Activated naive CD4-positive, alpha-beta T cell treated with anti-CD3 and anti-CD28 coated beads for 36 hours (primary cell): ENCODE data around the gene PIWIL1. TPM values are rescaled to one million over a fixed set of nuclear protein-coding genes. Genes with fewer than 3 reads are reported as not detected.

Experiments
- CTCF ChIA-PET: fragments of 350-600 bp; sonication (Branson Sonifier 250); formaldehyde crosslinking; loops from one replicate; lab custom pipeline; 2021; ENCODE audit warnings: antibody characterized with exemption; lab: Charles Lee
- DNase-seq: peaks from one replicate; pipeline ENCODE4 v3.0.0-alpha.2; 2020
- H3K27ac Mint-ChIP-seq: one replicate; pipeline ENCODE4 v1.8.0; 2021; ENCODE audit warnings: mild to moderate bottlenecking, mixed read lengths
- H3K27me3 Mint-ChIP-seq: one replicate; pipeline ENCODE4 v1.8.0; 2021; ENCODE audit warnings: low read depth, mixed read lengths
- H3K36me3 Mint-ChIP-seq: one replicate; pipeline ENCODE4 v1.8.0; 2021; ENCODE audit warnings: low read depth, mixed read lengths
- H3K4me1 Mint-ChIP-seq: one replicate; pipeline ENCODE4 v1.8.0; 2021; ENCODE audit warnings: low read depth, mixed read lengths
- H3K4me3 Mint-ChIP-seq: one replicate; pipeline ENCODE4 v1.8.0; 2021; ENCODE audit warnings: mild to moderate bottlenecking, moderate library complexity, mixed read lengths
- H3K9me3 Mint-ChIP-seq: one replicate; pipeline ENCODE4 v1.8.0; 2021; ENCODE audit warnings: mixed read lengths
- intact Hi-C: fragments of 100-400 bp; cut with micrococcal nuclease; formaldehyde crosslinking; loops from one replicate; pipeline ENCODE4 v1.15.1; 2023
- total RNA-seq, 2 experiments: library from RNA; stranded (reverse); gene quantifications; one replicate each; pipeline ENCODE4 v1.2.3, GENCODE V29; 2021

PIWIL1 gene
- total RNA-seq, 2 experiments from 2014 or later: not detected

DNA sequence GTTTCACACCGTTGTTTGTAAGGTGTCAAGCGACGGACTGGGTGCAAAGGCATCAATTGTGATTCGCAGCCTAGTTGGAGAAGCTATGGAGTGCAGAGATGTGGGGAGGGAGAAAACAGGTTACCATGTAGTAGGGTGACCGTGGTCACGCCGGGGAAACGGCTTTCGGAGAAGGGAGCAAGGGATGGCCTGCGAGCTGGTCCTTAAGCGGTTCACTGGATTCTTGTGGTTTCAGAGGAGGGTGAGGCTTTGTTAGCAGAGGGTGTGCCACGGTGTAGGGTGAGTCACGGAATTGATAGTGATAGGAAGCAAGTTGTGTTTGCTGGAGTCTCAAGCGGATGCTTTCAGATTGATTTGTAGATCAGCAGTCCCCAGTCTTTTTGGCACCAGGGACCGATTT lies 2.3 kb downstream of the PIWIL1 start:
- Mint-ChIP-seq H3K9me3 (no peaks in the 10 kb centered on the region), H3K27me3 (peaks cover 24% of the 10 kb centered on the region), H3K36me3 (no peaks in the 10 kb centered on the region), H3K4me1 (peaks cover 6% of the 10 kb centered on the region), H3K27ac (no peak overlapping the region), H3K4me3 (no peak overlapping the region)
- intact Hi-C loops: loop anchor here (2.0 kb wide), 1 partner anchor 409 kb away; no protein-coding TSS in a partner anchor
- no peak for DNase-seq
- CTCF ChIA-PET: no interaction called here

DNA sequence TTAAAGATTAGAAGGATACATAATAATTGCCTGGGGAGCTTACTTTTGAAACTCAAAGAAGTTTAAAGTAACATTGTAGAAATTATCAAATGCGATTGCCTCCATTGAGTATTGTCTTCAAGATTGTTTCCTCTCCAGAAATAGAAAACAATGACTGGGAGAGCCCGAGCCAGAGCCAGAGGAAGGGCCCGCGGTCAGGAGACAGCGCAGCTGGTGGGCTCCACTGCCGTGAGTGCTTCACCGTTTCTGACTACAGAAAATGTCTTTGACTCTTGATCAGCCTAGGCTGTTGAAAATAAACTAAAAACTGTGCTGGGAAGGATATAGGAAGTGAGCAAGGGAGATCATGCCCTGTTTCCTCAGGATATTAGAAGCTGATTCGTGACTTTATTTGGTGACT lies 4.8 kb downstream of the PIWIL1 start:
- intact Hi-C loops: no loop called here
- Mint-ChIP-seq H3K27ac (no peak overlapping the region), H3K4me1 (peaks cover 6% of the 10 kb centered on the region), H3K4me3 (no peak overlapping the region), H3K27me3 (peaks cover 28% of the 10 kb centered on the region), H3K36me3 (no peaks in the 10 kb centered on the region), H3K9me3 (no peaks in the 10 kb centered on the region)
- no peak for DNase-seq
- CTCF ChIA-PET: no interaction called here

DNA sequence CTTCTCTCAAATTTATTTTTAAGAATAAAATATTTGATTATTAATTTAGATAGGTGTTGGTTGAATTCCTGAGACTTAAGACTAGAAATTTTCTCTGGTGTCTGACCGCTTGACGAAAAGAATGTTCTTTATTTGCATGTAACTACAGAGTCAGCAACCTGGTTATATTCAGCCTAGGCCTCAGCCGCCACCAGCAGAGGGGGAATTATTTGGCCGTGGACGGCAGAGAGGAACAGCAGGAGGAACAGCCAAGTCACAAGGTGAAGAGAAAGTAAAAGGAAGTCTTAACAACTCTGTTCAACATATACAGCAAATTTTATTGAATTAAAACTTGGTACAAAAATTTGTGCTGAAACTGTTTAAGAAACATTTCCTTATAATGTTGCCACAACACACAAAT lies 5.2 kb downstream of the PIWIL1 start:
- no peaks in the 10 kb centered on the region for H3K9me3 Mint-ChIP-seq
- H3K36me3 Mint-ChIP-seq: no peaks in the 10 kb centered on the region
- peaks cover 28% of the 10 kb centered on the region for H3K27me3 Mint-ChIP-seq
- H3K4me3 Mint-ChIP-seq: no peak overlapping the region
- no peak for DNase-seq
- H3K27ac Mint-ChIP-seq: no peak overlapping the region
- intact Hi-C loops: no loop called here
- peaks cover 6% of the 10 kb centered on the region for H3K4me1 Mint-ChIP-seq
- CTCF ChIA-PET: no interaction called here

DNA sequence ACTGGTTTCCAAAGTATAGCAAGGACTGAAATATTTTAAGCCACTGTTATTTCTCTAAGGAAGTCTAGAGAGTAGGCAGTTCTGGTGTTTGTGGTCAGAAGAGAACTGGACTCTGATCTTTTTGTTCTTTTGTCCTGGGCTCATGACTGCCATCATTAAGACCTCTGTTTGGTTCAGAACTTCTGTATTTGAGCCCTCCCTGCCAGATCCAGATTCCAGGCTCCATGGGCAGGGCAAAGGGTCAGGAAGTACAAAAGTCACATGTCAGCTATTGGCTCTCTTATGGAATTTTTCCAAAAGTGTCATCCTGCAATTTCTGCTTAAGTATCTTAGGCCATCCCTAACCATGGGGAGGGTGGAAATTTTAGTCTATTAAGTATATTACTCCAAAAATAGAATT lies 6.8 kb downstream of the PIWIL1 start:
- DNase-seq: no peak
- no peaks in the 10 kb centered on the region for H3K36me3 Mint-ChIP-seq
- peaks cover 6% of the 10 kb centered on the region for H3K4me1 Mint-ChIP-seq
- no peak overlapping the region for H3K27ac Mint-ChIP-seq
- CTCF ChIA-PET: no interaction called here
- H3K27me3 Mint-ChIP-seq: peaks cover 35% of the 10 kb centered on the region
- no peak overlapping the region for H3K4me3 Mint-ChIP-seq
- intact Hi-C loops: no loop called here
- H3K9me3 Mint-ChIP-seq: no peaks in the 10 kb centered on the region

DNA sequence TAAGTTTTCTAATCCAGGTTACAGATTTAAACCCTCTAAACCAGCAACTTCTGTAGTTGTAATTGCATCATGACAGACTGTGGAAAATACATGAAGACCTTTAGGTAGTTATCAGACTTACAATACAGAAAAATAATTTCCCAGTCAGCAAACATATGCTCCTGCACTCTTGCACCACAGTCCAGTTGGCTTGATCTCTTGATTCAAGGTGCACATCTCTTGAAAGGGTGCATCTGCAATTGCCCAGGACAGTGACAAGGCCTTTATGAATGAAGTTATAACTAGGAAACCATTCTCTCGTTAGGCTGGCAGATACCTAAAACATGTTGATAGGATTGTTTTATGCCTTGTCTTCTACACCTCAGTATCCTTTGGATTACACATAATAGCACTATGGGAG lies 7.6 kb downstream of the PIWIL1 start:
- Mint-ChIP-seq H3K4me1 (no peaks in the 10 kb centered on the region), H3K36me3 (no peaks in the 10 kb centered on the region)

DNA sequence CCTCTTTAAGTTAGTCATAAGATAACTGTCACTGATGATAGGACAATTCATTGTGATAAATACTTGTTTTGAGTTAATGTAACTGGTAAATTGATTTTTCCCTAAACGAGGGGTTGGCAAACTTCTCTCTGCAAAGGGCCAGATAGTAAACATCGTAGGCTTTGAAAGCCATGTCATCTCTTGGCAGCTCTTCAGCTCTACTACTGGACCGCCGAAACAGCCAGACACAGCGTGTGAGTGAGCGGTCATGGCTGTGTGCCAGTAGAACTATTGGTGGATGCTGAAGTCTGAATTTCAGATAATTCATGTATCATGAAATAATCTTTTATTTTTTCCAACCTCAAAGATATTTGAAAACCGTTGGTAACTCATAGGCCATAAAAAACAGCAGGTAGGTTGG lies 9.9 kb downstream of the PIWIL1 start:
- CTCF ChIA-PET: no interaction called here
- H3K27ac Mint-ChIP-seq: no peak overlapping the region

More for the DNA sequence above, 7.6 kb downstream of the PIWIL1 start:
- H3K4me3 Mint-ChIP-seq: no peak overlapping the region
- H3K9me3 Mint-ChIP-seq: no peaks in the 10 kb centered on the region
- CTCF ChIA-PET: no interaction called here
- H3K27ac Mint-ChIP-seq: no peak overlapping the region
- intact Hi-C loops: no loop called here
- DNase-seq: no peak
- peaks cover 29% of the 10 kb centered on the region for H3K27me3 Mint-ChIP-seq

DNA sequence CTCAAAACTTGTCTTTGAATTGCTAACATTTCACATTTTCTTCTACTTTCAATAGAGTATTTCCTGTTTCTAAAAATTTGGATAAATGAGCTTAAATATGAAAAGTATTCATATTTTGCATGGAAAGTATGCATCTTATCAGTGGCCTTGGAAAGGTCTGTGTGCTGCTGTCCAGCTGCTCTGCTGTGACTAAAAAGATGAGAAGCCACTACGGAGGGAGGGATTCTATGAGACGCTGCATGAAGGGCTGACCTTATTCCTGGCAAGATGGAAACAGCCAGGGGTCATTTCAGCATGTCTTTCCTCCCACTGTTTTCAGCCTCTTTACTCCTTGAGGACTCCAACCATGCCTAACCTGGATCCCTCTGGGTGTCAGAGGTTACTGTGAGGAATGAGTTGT lies 13.0 kb downstream of the PIWIL1 start:
- H3K36me3 Mint-ChIP-seq: no peaks in the 10 kb centered on the region
- H3K9me3 Mint-ChIP-seq: peaks cover 2% of the 10 kb centered on the region
- no peak overlapping the region for H3K4me3 Mint-ChIP-seq
- H3K4me1 Mint-ChIP-seq: no peaks in the 10 kb centered on the region
- DNase-seq: no peak
- intact Hi-C loops: no loop called here
- peaks cover 25% of the 10 kb centered on the region for H3K27me3 Mint-ChIP-seq
- CTCF ChIA-PET: no interaction called here
- no peak overlapping the region for H3K27ac Mint-ChIP-seq

More for the DNA sequence above, 9.9 kb downstream of the PIWIL1 start:
- peaks cover 25% of the 10 kb centered on the region for H3K27me3 Mint-ChIP-seq
- H3K4me1 Mint-ChIP-seq: no peaks in the 10 kb centered on the region
- intact Hi-C loops: no loop called here
- H3K9me3 Mint-ChIP-seq: no peaks in the 10 kb centered on the region
- no peaks in the 10 kb centered on the region for H3K36me3 Mint-ChIP-seq
- H3K4me3 Mint-ChIP-seq: no peak overlapping the region
- DNase-seq: no peak

DNA sequence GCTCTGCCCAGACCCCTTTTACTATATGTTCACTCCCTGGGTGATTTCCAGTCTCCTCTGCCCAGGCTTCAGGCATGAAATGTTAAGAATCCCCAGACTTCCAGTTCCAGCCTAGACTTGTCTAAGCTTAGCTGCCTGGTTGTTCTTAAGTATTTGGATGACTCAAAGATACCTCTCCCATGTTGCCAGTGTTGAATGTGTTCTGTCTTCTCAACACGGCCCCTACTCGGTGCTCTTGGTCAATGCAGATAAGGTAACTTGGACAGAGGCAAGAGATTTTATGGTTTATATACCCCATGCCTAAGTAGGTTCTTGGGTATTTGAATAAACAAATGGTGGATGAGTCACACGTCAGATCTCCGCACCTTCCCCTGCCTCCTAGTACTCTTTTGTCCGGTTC lies 13.6 kb downstream of the PIWIL1 start:
- H3K27ac Mint-ChIP-seq: no peak overlapping the region
- CTCF ChIA-PET: no interaction called here
- DNase-seq: no peak
- no peaks in the 10 kb centered on the region for H3K4me1 Mint-ChIP-seq
- H3K36me3 Mint-ChIP-seq: no peaks in the 10 kb centered on the region
- intact Hi-C loops: no loop called here
- peaks cover 24% of the 10 kb centered on the region for H3K27me3 Mint-ChIP-seq
- peaks cover 2% of the 10 kb centered on the region for H3K9me3 Mint-ChIP-seq
- H3K4me3 Mint-ChIP-seq: no peak overlapping the region

DNA sequence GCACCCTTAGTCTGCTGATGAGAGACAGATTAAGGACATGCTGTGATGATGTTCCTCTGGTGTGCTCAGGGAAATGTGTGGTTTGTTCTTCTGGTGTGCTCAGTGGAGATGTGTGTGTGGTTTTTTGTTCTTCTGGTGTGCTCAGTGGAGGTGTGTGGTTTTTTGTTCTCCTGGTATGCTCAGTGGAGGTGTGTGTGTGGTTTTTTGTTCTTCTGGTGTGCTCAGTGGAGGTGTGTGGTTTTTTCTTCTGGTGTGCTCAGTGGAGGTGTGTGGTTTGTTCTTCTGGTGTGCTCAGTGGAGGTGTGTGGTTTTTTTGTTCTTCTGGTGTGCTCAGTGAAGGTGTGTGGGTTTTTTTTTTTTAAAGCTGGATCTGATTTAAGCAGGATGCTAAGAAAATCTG lies 15.4 kb downstream of the PIWIL1 start:
- Mint-ChIP-seq H3K36me3 (no peaks in the 10 kb centered on the region), H3K4me3 (no peak overlapping the region), H3K27me3 (peaks cover 24% of the 10 kb centered on the region), H3K4me1 (no peaks in the 10 kb centered on the region), H3K27ac (no peak overlapping the region), H3K9me3 (peaks cover 2% of the 10 kb centered on the region)
- intact Hi-C loops: no loop called here
- CTCF ChIA-PET: no interaction called here
- DNase-seq: no peak

DNA sequence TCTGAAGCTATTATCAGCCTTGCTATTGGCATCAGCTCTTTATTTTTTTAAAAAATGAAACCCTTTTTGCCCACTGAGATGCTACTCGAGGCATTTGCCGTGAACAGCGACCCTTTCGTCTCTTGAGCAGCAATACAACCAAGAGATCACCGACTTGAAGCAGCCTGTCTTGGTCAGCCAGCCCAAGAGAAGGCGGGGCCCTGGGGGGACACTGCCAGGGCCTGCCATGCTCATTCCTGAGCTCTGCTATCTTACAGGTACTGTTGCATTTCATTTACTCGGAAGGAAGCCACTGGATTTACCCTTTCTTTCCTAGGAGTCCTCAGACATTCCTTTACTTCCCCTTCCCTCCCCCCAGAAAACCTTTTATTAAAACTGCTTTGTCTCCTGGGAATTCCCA lies 16.7 kb downstream of the PIWIL1 start:
- no peak overlapping the region for H3K4me3 Mint-ChIP-seq
- H3K27ac Mint-ChIP-seq: no peak overlapping the region
- no peak for DNase-seq
- H3K36me3 Mint-ChIP-seq: no peaks in the 10 kb centered on the region
- H3K27me3 Mint-ChIP-seq: peaks cover 17% of the 10 kb centered on the region
- intact Hi-C loops: no loop called here
- CTCF ChIA-PET: no interaction called here
- H3K9me3 Mint-ChIP-seq: peaks cover 2% of the 10 kb centered on the region
- no peaks in the 10 kb centered on the region for H3K4me1 Mint-ChIP-seq

DNA sequence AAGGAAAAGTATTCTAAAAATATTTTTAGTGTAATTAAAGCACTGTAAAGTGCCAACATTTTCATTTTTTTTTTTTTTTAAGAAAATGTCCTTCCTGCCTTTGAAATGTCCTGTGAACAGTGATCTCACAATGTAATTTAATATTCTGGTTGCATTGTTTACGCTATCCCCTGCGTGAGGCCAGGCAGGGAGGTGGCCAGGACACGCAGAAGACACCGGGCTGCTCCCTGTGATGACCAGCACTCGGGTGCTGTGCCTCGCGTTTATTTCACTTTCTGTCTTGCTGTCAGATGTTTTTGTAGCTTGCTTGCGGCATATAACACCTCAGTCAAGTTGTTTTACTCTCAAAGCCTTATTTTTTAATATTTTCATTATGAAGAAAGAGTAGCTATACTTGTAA lies 18.5 kb downstream of the PIWIL1 start:
- Mint-ChIP-seq H3K27ac (no peak overlapping the region), H3K4me1 (no peaks in the 10 kb centered on the region), H3K9me3 (peaks cover 2% of the 10 kb centered on the region), H3K27me3 (peaks cover 24% of the 10 kb centered on the region), H3K4me3 (no peak overlapping the region), H3K36me3 (no peaks in the 10 kb centered on the region)
- intact Hi-C loops: no loop called here
- no peak for DNase-seq
- CTCF ChIA-PET: no interaction called here

DNA sequence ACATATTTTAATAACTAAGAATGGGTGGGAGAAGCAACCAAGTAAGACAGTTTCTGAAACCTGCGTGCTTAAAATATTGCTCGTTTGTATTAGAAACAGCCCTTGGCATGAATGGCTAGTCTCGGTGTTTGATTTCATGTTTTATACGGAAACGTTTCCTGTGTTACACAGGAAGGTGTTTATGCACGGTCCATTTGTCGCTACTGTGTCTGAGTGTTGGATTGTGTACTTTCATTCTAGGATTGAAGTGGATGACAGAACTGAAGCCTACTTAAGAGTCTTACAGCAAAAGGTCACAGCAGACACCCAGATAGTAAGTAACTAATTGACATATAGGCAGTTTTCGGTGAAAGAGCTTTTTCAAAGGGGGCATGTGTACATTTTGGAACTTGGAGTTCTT lies 19.6 kb downstream of the PIWIL1 start:
- intact Hi-C loops: no loop called here
- Mint-ChIP-seq H3K9me3 (peaks cover 2% of the 10 kb centered on the region), H3K27me3 (peaks cover 23% of the 10 kb centered on the region), H3K36me3 (no peaks in the 10 kb centered on the region), H3K27ac (no peak overlapping the region), H3K4me1 (no peaks in the 10 kb centered on the region), H3K4me3 (no peak overlapping the region)
- no peak for DNase-seq
- CTCF ChIA-PET: no interaction called here

DNA sequence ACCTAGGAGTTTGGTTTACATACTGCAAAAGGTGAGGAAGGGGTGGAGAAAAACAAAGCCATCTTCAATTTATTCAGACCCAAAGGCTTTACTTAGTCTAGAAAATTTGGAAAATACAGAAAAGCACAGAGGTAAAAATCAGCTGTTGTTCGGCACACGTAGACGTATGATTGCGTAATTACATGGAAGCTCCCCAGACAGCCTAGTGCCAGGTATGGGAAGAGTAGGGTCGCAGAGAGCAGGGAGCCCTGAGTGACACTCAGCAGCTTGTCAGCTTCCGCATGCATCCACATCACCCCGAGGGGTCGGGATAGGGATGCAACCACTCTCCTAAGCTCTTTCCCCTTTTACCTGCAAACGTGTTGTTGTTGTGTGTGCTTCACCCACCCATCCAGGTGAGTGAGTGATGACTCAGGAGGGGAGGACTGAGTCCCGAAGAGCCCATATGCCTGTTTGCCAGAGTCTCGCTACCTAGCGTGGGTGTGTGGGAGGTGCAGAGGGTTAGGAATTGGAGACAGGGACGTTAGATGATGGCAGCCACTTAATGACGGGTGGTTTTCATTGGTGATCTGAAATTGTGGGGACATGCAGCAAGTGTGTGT lies 20.1 kb downstream of the PIWIL1 start:
- DNase-seq: no peak
- H3K9me3 Mint-ChIP-seq: peaks cover 2% of the 10 kb centered on the region
- H3K27ac Mint-ChIP-seq: no peak overlapping the region
- intact Hi-C loops: no loop called here
- peaks cover 23% of the 10 kb centered on the region for H3K27me3 Mint-ChIP-seq
- CTCF ChIA-PET: interaction anchor here (0.5 to 0.6 kb wide), 2 partner anchors 21 to 616 kb away, joined by 4 to 5 read pairs; no protein-coding TSS in a partner anchor
- H3K4me1 Mint-ChIP-seq: no peaks in the 10 kb centered on the region
- no peaks in the 10 kb centered on the region for H3K36me3 Mint-ChIP-seq
- no peak overlapping the region for H3K4me3 Mint-ChIP-seq
